Activated CD8-positive, alpha-beta memory T cell treated with anti-CD3 and anti-CD28 coated beads, Interleukin-2, amount 10 ng/mL, durations not matched to agents 7 days and 5 days (primary cell): Measurements from ENCODE around the gene ELP1. TPM values are rescaled to one million over a fixed set of nuclear protein-coding genes. Genes with fewer than 3 reads are reported as not detected.

Experiments
- ATAC-seq: fragments of 150-1000 bp; cut with Tn5 transposase; one replicate; pipeline ENCODE4 v1.10.0; 2021; ENCODE audit warnings: moderate library complexity
- CTCF ChIA-PET: fragments of 350-600 bp; sonication (Branson Sonifier 250); formaldehyde crosslinking; loops from one replicate; lab custom pipeline; 2021; ENCODE audit warnings: antibody characterized with exemption; lab: Charles Lee
- DNase-seq: peaks from one replicate; pipeline ENCODE4 v3.0.0-alpha.2; 2020
- H3K27ac Mint-ChIP-seq: one replicate; pipeline ENCODE4 v1.8.0; 2021; ENCODE audit warnings: mild to moderate bottlenecking, mixed read lengths
- H3K27me3 Mint-ChIP-seq: one replicate; pipeline ENCODE4 v1.8.0; 2021; ENCODE audit warnings: mixed read lengths
- H3K36me3 Mint-ChIP-seq: one replicate; pipeline ENCODE4 v1.8.0; 2021; ENCODE audit warnings: mild to moderate bottlenecking, mixed read lengths
- H3K4me1 Mint-ChIP-seq: one replicate; pipeline ENCODE4 v1.8.0; 2021; ENCODE audit warnings: mixed read lengths
- H3K4me3 Mint-ChIP-seq: one replicate; pipeline ENCODE4 v1.8.0; 2021; ENCODE audit warnings: mild to moderate bottlenecking, moderate library complexity, mixed read lengths
- H3K9me3 Mint-ChIP-seq: one replicate; pipeline ENCODE4 v1.8.0; 2022; ENCODE audit warnings: low read depth, mixed read lengths
- total RNA-seq, 2 experiments: library from RNA; stranded (reverse); gene quantifications; one replicate each; pipeline ENCODE4 v1.2.3, GENCODE V29; 2021

The ELP1 gene
- total RNA-seq, 2 experiments from 2014 or later = 23.9 to 26.1 TPM

- Mint-ChIP-seq H3K36me3 (no peaks in the 10 kb centered on the region), H3K9me3 (no peaks in the 10 kb centered on the region), H3K4me1 (peaks cover 4% of the 10 kb centered on the region), H3K27ac (no peak overlapping the region), H3K4me3 (no peak overlapping the region), H3K27me3 (no peaks in the 10 kb centered on the region)
- CTCF ChIA-PET = interaction anchor here (1.2 kb wide), 1 partner anchor 8 kb away, joined by 4 read pairs; no protein-coding TSS in a partner anchor
- ATAC-seq = no peak
- no peak for DNase-seq
These were observed 98.8 kb downstream of the ELP1 start for GRCh38 chr9:108834959-108835665.

- H3K4me1 Mint-ChIP-seq = peaks cover 4% of the 10 kb centered on the region
- H3K27me3 Mint-ChIP-seq = peaks cover 10% of the 10 kb centered on the region
- CTCF ChIA-PET = no interaction called here
- no peak overlapping the region for H3K4me3 Mint-ChIP-seq
- DNase-seq (no peak), ATAC-seq (no peak)
- H3K27ac Mint-ChIP-seq = no peak overlapping the region
- H3K9me3 Mint-ChIP-seq = no peaks in the 10 kb centered on the region
- H3K36me3 Mint-ChIP-seq = no peaks in the 10 kb centered on the region
These were observed 101.8 kb downstream of the ELP1 start for GRCh38 chr9:108832179-108832500.

- Mint-ChIP-seq H3K36me3 (no peaks in the 10 kb centered on the region), H3K4me3 (no peak overlapping the region)
- CTCF ChIA-PET = no interaction called here
These were observed 102.3 kb downstream of the ELP1 start for GRCh38 chr9:108831496-108832178.

GRCh38 chr9:108830272-108830671, 103.7 kb downstream of the ELP1 start:
- Mint-ChIP-seq H3K4me3 (no peak overlapping the region), H3K27me3 (peaks cover 17% of the 10 kb centered on the region), H3K4me1 (peaks cover 4% of the 10 kb centered on the region), H3K9me3 (no peaks in the 10 kb centered on the region), H3K27ac (no peak overlapping the region), H3K36me3 (no peaks in the 10 kb centered on the region)
- DNase-seq = no peak
- CTCF ChIA-PET = no interaction called here
- no peak for ATAC-seq

More at GRCh38 chr9:108831496-108832178, 102.3 kb downstream of the ELP1 start:
- Mint-ChIP-seq H3K27me3 (peaks cover 10% of the 10 kb centered on the region), H3K9me3 (no peaks in the 10 kb centered on the region), H3K27ac (no peak overlapping the region), H3K4me1 (peaks cover 4% of the 10 kb centered on the region)
- no peak for ATAC-seq
- no peak for DNase-seq

- ATAC-seq (no peak), DNase-seq (no peak)
- Mint-ChIP-seq H3K36me3 (no peaks in the 10 kb centered on the region), H3K27me3 (peaks cover 14% of the 10 kb centered on the region), H3K9me3 (no peaks in the 10 kb centered on the region), H3K4me3 (no peak overlapping the region), H3K4me1 (no peaks in the 10 kb centered on the region), H3K27ac (no peak overlapping the region)
- CTCF ChIA-PET = no interaction called here
These were observed 110.1 kb downstream of the ELP1 start for GRCh38 chr9:108823829-108824228.

Other genes with a start within 250 kb of the ELP1 start
- not detected for gene ACTL7B, start 78.1 kb downstream of the ELP1 start, total RNA-seq
- gene ACTL7A, start 71.9 kb downstream of the ELP1 start, total RNA-seq = not detected
- gene ABITRAM, start 276 bp upstream of the ELP1 start, total RNA-seq = 1 to 10 TPM; 6.9 to 8.1 TPM
- 10 to 100 TPM; 18.8 to 21.5 TPM for gene CTNNAL1, start 79.4 kb upstream of the ELP1 start, total RNA-seq
- gene TMEM245, start 185.8 kb upstream of the ELP1 start, total RNA-seq = 10 to 100 TPM; 25.9 to 39.2 TPM
- not detected for gene FRRS1L, start 233.1 kb upstream of the ELP1 start, total RNA-seq